ENCODE results near the gene ADORA2B. TPM values are rescaled to one million over a fixed set of nuclear protein-coding genes. Genes with fewer than 3 reads are reported as not detected.
A peak's percentile ranks its signal among the peaks of the same experiment; 100 is the strongest.

Gene ADORA2B
- total and polyA plus RNA-seq, 2 experiments from 2014 or later, result 3.3 to 7.9 TPM

DNA sequence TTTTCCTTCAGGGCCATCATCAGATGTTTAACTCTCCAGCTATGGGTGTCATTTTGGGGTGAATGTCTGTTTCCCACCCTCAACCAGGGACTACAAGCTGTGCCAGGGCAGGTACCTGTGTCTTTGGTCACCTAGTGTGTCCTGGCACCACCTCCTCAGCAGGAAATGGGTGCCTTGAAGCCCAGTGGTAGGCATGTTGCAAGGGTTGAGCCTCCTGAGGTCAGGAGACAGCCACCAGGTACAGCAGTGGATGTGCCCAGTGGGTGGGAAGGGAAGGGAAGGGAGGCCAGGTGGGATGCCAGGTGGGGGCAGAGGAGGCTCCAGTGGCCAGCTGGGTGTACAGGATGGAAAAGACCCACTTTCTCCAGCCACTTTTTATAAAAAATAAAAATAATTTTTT is 25.5 kb upstream of the ADORA2B start (continued):
- TF ChIP-seq, protein P1, sequence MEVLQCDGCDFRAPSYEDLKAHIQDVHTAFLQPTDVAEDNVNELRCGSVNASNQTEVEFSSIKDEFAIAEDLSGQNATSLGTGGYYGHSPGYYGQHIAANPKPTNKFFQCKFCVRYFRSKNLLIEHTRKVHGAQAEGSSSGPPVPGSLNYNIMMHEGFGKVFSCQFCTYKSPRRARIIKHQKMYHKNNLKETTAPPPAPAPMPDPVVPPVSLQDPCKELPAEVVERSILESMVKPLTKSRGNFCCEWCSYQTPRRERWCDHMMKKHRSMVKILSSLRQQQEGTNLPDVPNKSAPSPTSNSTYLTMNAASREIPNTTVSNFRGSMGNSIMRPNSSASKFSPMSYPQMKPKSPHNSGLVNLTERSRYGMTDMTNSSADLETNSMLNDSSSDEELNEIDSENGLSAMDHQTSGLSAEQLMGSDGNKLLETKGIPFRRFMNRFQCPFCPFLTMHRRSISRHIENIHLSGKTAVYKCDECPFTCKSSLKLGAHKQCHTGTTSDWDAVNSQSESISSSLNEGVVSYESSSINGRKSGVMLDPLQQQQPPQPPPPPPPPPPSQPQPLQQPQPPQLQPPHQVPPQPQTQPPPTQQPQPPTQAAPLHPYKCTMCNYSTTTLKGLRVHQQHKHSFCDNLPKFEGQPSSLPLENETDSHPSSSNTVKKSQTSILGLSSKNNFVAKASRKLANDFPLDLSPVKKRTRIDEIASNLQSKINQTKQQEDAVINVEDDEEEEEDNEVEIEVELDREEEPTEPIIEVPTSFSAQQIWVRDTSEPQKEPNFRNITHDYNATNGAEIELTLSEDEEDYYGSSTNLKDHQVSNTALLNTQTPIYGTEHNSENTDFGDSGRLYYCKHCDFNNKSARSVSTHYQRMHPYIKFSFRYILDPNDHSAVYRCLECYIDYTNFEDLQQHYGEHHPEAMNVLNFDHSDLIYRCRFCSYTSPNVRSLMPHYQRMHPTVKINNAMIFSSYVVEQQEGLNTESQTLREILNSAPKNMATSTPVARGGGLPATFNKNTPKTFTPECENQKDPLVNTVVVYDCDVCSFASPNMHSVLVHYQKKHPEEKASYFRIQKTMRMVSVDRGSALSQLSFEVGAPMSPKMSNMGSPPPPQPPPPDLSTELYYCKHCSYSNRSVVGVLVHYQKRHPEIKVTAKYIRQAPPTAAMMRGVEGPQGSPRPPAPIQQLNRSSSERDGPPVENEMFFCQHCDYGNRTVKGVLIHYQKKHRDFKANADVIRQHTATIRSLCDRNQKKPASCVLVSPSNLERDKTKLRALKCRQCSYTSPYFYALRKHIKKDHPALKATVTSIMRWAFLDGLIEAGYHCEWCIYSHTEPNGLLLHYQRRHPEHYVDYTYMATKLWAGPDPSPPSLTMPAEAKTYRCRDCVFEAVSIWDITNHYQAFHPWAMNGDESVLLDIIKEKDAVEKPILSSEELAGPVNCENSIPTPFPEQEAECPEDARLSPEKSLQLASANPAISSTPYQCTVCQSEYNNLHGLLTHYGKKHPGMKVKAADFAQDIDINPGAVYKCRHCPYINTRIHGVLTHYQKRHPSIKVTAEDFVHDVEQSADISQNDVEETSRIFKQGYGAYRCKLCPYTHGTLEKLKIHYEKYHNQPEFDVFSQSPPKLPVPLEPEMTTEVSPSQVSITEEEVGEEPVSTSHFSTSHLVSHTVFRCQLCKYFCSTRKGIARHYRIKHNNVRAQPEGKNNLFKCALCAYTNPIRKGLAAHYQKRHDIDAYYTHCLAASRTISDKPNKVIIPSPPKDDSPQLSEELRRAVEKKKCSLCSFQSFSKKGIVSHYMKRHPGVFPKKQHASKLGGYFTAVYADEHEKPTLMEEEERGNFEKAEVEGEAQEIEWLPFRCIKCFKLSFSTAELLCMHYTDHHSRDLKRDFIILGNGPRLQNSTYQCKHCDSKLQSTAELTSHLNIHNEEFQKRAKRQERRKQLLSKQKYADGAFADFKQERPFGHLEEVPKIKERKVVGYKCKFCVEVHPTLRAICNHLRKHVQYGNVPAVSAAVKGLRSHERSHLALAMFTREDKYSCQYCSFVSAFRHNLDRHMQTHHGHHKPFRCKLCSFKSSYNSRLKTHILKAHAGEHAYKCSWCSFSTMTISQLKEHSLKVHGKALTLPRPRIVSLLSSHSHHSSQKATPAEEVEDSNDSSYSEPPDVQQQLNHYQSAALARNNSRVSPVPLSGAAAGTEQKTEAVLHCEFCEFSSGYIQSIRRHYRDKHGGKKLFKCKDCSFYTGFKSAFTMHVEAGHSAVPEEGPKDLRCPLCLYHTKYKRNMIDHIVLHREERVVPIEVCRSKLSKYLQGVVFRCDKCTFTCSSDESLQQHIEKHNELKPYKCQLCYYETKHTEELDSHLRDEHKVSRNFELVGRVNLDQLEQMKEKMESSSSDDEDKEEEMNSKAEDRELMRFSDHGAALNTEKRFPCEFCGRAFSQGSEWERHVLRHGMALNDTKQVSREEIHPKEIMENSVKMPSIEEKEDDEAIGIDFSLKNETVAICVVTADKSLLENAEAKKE (CRISPR knock-in tag; IDR thresholded peaks at IDR 0.05), result no peak
- TF ChIP-seq CREB1 (CRISPR knock-in tag; IDR thresholded peaks at IDR 0.05; ENCODE audit: low read depth) (no peak), STAT1 (IDR thresholded peaks at IDR 0.05; ENCODE audit: unreplicated experiment) (no peak), ZNF331 (CRISPR knock-in tag; IDR thresholded peaks at IDR 0.05; ENCODE audit: low read depth) (no peak)
- TF ChIP-seq, protein P2, sequence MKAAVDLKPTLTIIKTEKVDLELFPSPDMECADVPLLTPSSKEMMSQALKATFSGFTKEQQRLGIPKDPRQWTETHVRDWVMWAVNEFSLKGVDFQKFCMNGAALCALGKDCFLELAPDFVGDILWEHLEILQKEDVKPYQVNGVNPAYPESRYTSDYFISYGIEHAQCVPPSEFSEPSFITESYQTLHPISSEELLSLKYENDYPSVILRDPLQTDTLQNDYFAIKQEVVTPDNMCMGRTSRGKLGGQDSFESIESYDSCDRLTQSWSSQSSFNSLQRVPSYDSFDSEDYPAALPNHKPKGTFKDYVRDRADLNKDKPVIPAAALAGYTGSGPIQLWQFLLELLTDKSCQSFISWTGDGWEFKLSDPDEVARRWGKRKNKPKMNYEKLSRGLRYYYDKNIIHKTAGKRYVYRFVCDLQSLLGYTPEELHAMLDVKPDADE (IDR thresholded peaks at IDR 0.05), result no peak
- TF ChIP-seq, protein P3, sequence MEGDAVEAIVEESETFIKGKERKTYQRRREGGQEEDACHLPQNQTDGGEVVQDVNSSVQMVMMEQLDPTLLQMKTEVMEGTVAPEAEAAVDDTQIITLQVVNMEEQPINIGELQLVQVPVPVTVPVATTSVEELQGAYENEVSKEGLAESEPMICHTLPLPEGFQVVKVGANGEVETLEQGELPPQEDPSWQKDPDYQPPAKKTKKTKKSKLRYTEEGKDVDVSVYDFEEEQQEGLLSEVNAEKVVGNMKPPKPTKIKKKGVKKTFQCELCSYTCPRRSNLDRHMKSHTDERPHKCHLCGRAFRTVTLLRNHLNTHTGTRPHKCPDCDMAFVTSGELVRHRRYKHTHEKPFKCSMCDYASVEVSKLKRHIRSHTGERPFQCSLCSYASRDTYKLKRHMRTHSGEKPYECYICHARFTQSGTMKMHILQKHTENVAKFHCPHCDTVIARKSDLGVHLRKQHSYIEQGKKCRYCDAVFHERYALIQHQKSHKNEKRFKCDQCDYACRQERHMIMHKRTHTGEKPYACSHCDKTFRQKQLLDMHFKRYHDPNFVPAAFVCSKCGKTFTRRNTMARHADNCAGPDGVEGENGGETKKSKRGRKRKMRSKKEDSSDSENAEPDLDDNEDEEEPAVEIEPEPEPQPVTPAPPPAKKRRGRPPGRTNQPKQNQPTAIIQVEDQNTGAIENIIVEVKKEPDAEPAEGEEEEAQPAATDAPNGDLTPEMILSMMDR (conservative IDR thresholded peaks at IDR 0.05; ENCODE audit: low read depth in 2 of 2), result no peak

GRCh38 chr17:15920758-15921239 is 24.1 kb upstream of the ADORA2B start:
- no peaks in the 10 kb centered on the region for H3K36me3 ChIP-seq (ENCODE audit: insufficient read depth)
- Mint-ChIP-seq H3K4me3 (no peak overlapping the region), H3K27ac (no peak overlapping the region), H3K27me3 (ENCODE audit: insufficient read depth, low read depth, poor library complexity) (peaks cover 16% of the 10 kb centered on the region), H3K36me3 (ENCODE audit: low read depth) (no peaks in the 10 kb centered on the region; the same call in 2 of the 3 replicates), H3K4me1 (no peaks in the 10 kb centered on the region; the same call in 2 of the 3 replicates), H3K9me3 (no peaks in the 10 kb centered on the region)
- no peak overlapping the region for H3K27ac ChIP-seq (ENCODE audit: low read depth)
- no peaks in the 10 kb centered on the region for H3K9me2 ChIP-seq (ENCODE audit: insufficient read depth)
- peaks cover 18% of the 10 kb centered on the region for H3K27me3 ChIP-seq (ENCODE audit: insufficient read depth)
- H2AFZ ChIP-seq, result no peak overlapping the region
- ATAC-seq (no peak), DNase-seq (ENCODE audit: low spot score) (peak; percentile 17)
- H3K4me2 ChIP-seq, result no peak overlapping the region
- H3K79me2 ChIP-seq (replicated peaks; ENCODE audit: insufficient read depth), result no peaks in the 10 kb centered on the region
- no peaks in the 10 kb centered on the region for H3F3A ChIP-seq (replicated peaks; ENCODE audit: low read depth)
- no peak overlapping the region for H3K4me3 ChIP-seq
- H3K4me1 ChIP-seq (ENCODE audit: insufficient read depth), result peaks cover 6% of the 10 kb centered on the region
- no peaks in the 10 kb centered on the region for H4K20me1 ChIP-seq (replicated peaks; ENCODE audit: insufficient read depth)
- TF ChIP-seq REST (IDR thresholded peaks at IDR 0.05; ENCODE audit: unreplicated experiment) (no peak), POLR2AphosphoS5 (IDR thresholded peaks at IDR 0.05; ENCODE audit: low read depth) (no peak), EZH2 (IDR thresholded peaks at IDR 0.05; ENCODE audit: low read depth, unreplicated experiment) (no peak), NANOG (IDR thresholded peaks at IDR 0.05; ENCODE audit: borderline replicate concordance) (no peak), ZNF114 (CRISPR knock-in tag; IDR thresholded peaks at IDR 0.05) (no peak), JUNB (IDR thresholded peaks at IDR 0.05; ENCODE audit: unreplicated experiment) (no peak)
- TF ChIP-seq, protein P2 (IDR thresholded peaks at IDR 0.05), result no peak
